ENCODE measurements around the gene CDK16.
A peak's percentile ranks its signal among the peaks of the same experiment; 100 is the strongest.

Gene CDK16

GRCh38 chrX:47231167-47231566 lies 12.7 kb downstream of the CDK16 start:
- no peak overlapping the region for H3K4me3 ChIP-seq (ENCODE audit: control insufficient read depth, low read depth, low read length)
- TF ChIP-seq CTCF (conservative IDR thresholded peaks at IDR 0.05; ENCODE audit: control insufficient read depth, insufficient read depth, low read depth, low read length) = no peak
- DNase-seq (ENCODE audit: low read depth) = no peak

GRCh38 chrX:47232197-47232802 lies 13.8 kb downstream of the CDK16 start:
- TF ChIP-seq CTCF (conservative IDR thresholded peaks at IDR 0.05; ENCODE audit: control insufficient read depth, insufficient read depth, low read depth, low read length) = no peak

GRCh38 chrX:47232803-47233332 lies 14.4 kb downstream of the CDK16 start, which contains the start of gene USP11:
TSS of gene USP11 (plus strand) at chrX:47233009. CDS start at chrX:47233044, 35 bp downstream.
- peak; percentile 34 for DNase-seq (ENCODE audit: low read depth)
- H3K4me3 ChIP-seq (ENCODE audit: control insufficient read depth, low read depth, low read length) = peak within 1 kb of the TSS; percentile 59
- no peak for TF ChIP-seq CTCF (conservative IDR thresholded peaks at IDR 0.05; ENCODE audit: control insufficient read depth, insufficient read depth, low read depth, low read length)

More at GRCh38 chrX:47232197-47232802, 13.8 kb downstream of the CDK16 start:
- peak overlapping the region; percentile 59 for H3K4me3 ChIP-seq (ENCODE audit: control insufficient read depth, low read depth, low read length)
- no peak for DNase-seq (ENCODE audit: low read depth)

- peak overlapping the region; percentile 59 for H3K4me3 ChIP-seq (ENCODE audit: control insufficient read depth, low read depth, low read length)
- TF ChIP-seq CTCF (conservative IDR thresholded peaks at IDR 0.05; ENCODE audit: control insufficient read depth, insufficient read depth, low read depth, low read length) = no peak
- DNase-seq (ENCODE audit: low read depth) = peak; percentile 97
Measured at GRCh38 chrX:47233333-47234113, 15.0 kb downstream of the CDK16 start.

GRCh38 chrX:47234583-47234982 lies 16.1 kb downstream of the CDK16 start:
- peak overlapping the region; percentile 59 for H3K4me3 ChIP-seq (ENCODE audit: control insufficient read depth, low read depth, low read length)
- DNase-seq (ENCODE audit: low read depth) = peak; percentile 60
- no peak for TF ChIP-seq CTCF (conservative IDR thresholded peaks at IDR 0.05; ENCODE audit: control insufficient read depth, insufficient read depth, low read depth, low read length)

GRCh38 chrX:47235691-47236103 lies 17.2 kb downstream of the CDK16 start:
- no peak for TF ChIP-seq CTCF (conservative IDR thresholded peaks at IDR 0.05; ENCODE audit: control insufficient read depth, insufficient read depth, low read depth, low read length)
- peak; percentile 57 for DNase-seq (ENCODE audit: low read depth)
- H3K4me3 ChIP-seq (ENCODE audit: control insufficient read depth, low read depth, low read length) = no peak overlapping the region

All from fibroblast of mammary gland (primary cell).